Eye (tissue), 1 donor: ENCODE data around the gene AADAT.
"Not testable (repeated sequence)": the region's sequence is repeated elsewhere in the genome, so short reads cannot be mapped to it uniquely, and the experiment has no call there.

Experiments
- DNase-seq: peaks from one replicate; pipeline ENCODE4 v3.0.0-alpha.2; 2015

AADAT gene

DNA sequence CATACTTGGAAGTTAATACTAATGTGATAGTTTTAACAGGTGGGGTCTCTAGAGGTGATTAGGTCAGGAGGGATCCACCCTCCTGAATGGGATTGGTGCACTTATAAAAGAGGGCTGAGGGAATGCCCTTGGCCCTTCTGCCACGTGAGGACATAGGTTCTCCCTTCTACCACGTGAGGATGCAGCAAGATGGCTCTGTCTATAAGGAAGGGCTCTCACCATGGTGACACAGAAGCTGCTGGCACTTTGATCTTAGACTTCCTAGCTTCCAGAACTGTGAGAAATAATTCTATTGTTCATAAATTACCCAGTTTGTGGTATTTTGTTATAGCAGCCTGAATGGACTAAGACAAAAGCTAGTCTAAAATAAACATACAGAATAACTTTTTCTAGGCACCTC, 1.0 kb downstream of the AADAT start:
- DNase-seq = no peak

DNA sequence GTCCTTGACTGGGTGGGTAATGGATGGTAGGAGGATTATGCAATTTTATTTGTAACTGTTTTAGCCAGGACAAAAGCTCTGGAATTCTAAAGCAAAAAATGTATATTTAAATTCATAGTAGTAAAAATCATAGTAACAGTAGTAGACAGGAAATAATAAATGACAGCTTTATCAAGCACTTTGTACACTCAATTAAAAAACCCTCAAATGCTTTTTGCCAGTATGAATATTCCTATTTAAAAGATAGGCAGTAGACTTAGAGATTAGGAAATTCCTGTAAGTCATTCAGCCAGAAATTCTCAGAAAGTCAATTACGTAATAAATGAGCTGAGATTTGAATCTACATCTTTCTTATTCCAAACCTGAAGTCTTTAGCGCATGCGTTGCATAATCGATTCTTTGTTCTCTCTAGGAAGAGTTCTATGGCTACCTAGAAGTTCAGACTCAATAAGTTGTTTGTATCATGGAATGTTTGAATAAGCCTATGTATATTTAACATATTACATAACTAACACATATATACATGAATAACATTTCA, 2.5 kb downstream of the AADAT start:
- DNase-seq = no peak

DNA sequence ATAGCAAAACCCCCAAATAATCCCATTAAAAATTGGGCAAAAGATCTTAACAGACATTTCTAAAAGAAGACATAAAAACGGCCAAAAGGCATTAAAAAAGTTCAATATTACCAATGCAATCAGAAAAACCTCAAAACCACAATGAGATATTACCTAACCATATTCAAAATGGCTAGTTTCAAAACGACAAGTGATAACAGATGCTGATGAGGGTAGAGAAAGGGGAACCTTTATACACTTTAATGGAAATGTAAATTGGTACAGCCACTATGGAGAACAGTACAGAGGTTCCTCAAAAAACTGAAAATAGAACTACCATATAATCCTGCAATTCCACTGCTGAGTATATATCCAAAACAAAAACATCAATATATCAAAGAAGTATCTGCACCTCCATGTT, 6.2 kb downstream of the AADAT start:
- DNase-seq = no peak

DNA sequence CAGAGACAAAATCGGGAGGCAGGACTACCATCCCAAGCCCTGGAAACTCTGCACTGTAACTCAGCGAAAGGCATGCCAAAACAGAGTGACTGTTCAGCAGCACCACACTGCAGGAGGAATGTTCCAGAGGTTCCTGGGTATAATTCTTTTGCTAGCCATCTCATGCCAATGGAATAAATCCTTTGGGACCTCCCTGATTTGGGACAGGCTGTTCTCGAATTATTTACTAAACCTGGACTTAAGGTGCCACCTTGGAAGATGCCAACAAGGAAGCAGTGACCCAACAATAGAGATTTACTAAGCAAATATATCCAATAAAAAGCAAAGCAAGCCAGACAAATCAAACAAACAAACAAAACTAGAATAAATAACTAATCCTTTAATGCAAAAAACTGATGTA, 9.3 kb downstream of the AADAT start:
- DNase-seq = no peak

DNA sequence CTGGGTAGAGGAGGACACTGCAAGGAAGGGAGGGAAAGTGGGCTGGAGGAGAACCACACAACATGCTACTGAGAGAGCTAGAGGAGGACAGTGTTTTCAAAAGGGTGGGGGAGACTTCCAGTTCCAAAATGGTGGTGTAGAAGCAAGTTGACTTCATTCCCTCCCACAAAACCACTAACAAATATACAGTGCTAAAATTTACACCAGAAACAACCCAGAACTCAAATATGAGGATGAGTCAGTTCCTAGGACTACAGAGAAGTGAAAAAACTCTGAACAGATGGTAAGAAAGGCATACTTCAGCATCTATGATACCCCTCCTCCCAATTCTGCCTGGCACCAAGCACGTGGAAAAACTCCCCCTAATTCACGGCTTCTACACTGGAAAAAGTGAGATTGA, 9.8 kb downstream of the AADAT start:
- DNase-seq = no peak

DNA sequence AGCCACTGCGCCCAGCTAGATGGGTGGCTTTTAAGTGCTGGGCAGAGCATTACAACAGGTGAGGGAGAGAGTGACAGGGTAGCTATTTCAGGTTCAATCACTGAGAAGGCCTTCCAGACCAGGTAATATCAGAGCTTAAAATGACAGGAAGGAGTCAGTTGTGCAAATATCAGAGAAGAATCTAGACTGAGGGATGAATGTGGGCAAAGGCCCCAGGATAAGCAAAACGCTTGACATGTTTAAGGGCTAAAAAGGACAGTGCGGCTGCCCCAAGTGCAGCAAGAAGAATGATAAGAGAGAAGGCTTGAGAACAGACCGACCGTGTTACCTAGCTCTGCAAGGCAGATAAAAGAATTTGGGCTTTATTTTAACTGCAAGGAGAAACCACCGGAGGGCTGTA, 18.6 kb downstream of the AADAT start:
- DNase-seq = no peak

DNA sequence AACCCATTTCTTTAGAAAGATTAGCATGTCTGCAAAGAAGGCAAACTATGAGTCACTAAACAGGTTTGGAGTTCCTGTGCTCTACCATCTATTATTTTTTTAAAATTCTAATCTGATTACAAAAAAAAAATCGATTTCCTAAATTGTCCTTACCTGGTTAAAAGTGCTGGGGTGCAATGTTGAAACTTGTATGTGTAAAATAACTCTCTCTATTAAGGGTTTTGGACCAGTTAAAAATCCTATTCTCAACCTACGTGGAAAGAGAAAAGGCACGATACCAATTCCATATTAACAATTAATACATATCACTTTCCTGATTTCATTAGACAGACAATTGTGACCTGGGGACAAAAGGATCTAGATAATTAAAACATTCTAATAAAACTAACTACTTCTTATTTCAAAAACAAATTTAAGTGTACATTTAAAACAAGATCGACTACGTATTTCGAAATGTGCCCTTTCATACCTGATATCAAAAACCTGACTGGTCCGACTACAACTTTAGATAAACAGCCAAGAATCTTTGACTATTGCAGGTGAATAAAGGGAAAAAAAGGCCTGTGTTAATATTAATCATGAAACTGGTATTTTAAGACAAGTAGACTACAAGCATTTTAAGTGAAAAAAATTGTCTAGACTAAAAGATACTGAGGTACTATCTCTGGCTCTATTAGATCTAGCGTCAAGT, 21.2 kb downstream of the AADAT start:
- no peak for DNase-seq

DNA sequence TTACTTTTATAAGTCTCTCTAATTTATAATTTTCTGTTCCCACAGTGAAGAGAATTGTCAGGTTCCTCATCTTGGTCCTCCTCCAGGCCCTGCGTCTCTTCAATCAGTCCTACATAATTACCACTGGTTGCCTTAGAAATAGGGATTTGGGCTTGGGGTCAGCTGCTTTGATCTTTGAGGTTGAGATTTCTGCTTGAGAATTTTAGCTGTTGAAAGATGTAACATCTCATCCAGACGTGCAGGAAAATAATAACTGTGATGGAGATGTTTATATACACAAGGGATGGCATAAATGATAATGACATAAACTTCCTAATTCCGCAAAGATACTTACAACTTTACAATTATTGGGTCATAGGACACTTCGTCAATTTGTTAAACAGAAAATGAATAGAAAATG, 30.3 kb downstream of the AADAT start:
- no peak for DNase-seq

DNA sequence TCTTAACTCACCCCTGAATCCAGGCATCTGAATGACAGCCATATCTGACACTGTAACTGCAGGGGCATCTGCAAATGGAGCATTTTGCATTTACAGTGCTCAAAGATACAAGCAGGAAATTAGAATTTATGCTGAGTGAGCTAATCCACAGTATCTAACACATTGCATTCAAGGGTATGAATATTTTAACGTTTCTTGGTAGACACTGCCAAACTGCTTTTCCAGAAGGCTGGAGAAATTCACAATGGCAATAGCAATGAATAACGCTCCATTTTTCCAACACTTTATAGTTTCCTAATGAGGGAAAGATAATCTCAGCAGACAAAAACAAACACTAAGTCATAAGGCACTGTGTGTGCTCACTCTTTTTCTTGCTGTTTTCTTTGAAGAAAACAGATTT, 30.9 kb downstream of the AADAT start:
- DNase-seq = no peak

DNA sequence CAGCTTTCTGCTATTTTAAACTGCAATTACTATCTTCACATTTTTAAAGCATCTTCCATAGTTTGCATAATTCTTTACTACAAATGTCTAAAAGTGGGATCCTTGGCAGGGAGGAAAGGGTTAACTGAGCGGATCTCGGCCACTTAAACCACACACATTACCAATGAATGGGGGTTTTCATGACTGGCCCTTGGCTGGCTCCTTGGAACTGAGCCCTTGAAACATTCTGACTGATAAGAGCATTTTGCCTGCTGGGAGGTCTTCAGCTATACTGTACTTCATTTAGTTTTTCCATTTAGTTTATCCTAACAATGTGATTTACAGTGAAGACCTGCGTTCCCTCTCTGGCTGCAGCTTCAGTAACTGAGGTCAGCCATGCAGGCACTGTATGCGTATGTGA, 31.9 kb downstream of the AADAT start:
- no peak for DNase-seq

DNA sequence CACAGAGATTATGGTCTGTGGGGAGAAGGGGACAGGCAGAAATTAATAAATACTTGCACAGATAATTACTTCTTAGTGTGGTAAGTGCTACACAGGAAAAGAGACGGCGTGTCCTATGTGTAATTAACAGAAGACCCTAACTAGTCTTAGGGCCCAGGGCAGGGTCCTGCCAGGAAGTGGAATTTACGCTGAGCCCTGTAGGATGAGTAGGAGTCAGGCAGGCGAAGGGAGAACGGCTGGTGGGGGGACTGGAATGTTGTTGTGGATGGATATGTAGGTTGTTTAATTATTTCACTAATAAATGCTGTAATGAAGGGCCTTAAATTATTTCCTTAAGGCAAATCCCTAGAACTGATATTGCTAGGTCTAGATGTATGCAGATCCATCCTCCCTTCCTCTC, 36.8 kb downstream of the AADAT start:
- DNase-seq = no peak

DNA sequence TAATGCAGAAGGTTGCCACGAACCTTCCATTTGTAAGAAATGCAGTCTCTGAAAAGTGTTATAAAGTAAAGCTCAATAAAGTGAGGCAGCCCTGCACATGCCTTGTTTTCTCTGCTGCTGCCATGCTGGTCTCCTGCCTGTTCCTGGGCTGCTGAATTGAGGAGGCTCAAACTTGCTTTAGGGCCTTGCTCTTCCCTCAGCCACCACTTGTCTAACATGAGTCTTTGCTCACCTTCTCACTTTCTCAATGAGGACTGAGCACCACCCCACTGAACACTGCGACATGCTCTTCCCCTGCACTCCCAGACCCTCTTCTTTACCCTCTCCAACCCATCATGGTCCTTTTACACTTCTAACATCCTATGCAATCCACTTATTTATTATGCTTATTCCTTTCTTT, 38.4 kb downstream of the AADAT start:
- DNase-seq = no peak

DNA sequence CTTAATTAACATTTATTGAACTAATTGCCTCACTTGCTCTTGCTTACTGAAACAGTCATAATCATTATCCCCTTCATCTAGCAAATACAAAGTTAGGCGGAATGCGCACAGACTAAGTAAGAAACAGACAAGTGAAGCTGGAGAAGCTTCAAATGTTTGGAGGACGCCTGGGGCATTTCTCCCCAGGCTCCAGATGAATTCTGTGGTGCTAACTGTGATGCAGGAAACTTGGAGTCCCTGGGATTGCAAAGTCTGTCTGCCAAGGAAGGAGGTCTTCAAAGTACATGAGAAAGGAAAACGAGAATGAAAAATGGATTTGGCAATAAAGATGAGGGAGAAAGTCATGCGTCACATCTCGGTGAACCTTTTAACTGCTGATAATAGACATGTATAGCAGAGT, 40.0 kb downstream of the AADAT start:
- no peak for DNase-seq

DNA sequence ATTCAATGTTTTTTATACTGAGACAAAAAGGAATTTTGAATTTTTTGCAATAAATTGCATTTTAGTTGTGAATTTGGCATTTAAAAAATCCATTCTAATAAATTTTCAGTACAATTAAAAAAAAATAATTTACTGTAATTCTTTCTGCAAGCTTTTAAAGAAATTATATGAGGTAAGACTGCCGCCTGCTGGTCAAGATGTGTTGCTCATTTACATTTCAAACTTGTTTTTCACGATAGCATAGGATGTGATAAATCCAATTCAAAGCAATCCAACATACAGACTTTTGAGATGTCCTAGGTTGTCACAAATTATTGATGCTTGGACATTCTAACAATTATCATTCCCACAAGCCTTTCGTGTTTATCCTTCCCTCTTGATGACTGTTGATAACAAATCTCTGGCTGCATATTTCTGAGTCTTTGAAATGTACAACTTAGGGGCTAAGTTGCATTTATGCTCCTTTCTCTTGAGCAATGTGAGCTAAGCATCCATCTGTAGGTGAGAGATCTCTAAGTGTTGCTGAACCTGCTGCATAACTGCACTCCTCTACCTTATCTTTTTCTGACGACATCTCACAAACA, 41.9 kb downstream of the AADAT start:
- DNase-seq = peak; percentile 86

DNA sequence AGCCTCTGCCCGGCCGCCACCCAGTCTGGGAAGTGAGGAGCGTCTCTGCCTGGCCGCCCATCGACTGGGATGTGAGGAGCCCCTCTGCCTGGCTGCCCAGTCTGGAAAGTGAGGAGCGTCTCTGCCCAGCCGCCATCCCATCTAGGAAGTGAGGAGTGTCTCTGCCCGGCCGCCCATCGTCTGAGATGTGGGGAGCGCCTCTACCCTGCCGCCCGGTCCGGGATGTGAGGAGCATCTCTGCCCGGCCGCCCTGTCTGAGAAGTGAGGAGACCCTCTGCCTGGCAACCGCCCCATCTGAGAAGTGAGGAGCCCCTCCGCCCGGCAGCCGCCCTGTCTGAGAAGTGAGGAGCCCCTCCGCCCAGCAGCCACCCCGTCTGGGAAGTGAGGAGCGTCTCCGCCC, 43.6 kb downstream of the AADAT start:
- DNase-seq = not testable (repeated sequence)

DNA sequence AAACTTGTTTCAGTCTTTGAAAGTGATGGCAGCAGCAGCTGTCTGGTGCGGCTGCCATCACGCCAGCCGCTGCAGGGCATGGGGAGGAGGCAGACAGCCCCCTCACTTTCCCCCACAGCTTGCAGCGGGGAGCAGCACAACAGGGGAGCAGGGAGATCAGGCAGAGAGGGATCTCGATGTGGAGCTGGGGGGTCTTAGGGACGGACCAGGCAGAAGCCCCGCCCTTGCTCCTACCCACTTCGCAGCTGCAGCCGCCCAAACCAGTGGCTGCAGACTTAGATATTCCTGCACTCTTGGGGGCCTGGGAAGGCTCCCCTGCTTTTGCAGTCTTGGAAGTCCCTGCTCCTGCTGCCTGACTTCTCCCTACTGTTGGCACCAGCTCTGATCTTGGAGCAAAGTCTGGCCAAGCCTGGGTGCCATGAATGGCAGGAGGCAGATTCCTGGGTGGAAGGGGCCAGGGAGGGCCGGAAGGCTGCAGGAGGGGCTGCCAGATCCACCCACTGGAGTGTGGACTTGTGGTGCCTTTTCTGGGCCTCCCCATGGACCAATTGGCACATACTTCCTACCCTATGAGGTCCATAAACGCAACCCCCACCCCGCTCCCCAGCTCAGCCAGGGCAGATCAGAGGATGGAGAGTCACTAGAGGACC, 49.6 kb downstream of the AADAT start:
- DNase-seq = no peak

DNA sequence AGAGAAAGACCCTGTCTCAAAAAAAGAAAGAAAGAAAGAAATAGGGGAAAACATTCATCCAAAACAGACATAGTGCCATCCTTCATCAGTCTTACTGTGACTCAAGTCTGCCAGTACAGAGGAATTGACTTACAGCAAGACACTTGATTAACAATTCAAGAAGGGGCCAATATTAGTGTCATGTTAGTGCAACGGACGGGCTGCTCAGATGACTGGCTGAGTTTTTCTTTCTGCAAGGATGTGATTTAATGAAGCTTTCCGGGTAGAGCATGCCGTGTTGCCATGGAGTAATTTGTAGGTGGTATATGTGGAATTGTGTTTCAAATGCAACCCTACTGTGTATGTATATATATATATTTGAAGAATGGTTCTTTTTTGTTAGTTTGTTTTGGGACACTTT, 51.0 kb downstream of the AADAT start:
- no peak for DNase-seq

DNA sequence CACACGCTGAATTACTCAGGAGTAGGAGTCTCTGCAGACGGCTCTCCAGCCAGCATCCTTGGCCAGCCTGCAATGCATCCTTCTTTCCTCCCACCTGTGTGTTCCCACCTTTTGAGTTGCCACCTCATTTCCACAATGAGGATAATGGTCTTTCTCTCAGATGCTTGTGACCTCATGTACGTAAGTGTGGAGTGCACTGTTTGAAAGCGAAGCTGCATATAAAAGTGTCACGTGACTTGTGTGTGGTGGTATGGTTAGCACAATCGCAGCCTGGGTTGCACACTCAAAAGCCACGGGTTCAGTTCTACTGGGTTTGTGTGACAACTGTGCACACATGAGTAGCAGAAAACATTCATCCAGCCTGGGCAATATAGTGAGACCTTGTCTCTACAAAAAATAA, 51.5 kb downstream of the AADAT start:
- no peak for DNase-seq

DNA sequence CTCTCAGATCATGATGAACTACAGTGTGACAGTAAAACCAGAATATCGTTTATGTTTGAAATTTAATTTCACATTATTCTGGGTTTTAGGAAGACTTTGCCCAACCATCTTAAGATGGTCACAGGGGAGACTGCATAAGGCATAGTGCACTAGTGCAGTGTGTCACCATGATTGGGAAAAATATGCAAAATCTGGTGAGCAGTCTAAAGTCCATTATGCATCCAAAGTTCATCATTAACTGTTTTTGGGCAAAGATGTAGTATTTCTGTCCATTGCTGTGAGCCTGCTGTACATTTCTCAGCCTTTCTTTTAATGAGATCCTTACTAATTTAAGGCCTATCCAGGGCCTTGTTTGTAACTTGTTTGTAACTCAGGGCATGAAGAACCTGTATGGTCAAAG, 52.3 kb downstream of the AADAT start:
- DNase-seq = no peak

DNA sequence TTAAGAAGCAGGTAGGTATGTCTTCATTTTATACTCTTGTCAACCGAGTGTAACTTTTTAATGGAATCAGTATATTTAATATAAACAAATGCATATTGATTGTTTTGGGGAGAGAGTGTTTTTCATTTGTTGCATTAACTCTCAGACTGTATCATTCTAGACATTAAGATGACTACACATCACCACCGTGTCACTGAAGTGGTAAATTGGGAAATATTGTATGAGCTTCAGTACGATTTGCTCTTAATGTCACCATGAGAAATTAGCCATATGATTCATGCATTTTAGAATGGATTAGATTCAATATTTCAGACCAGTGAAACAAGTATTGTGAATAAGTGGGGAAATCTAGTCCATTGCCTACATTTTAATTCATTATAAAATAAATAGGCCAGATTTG, 53.9 kb downstream of the AADAT start:
- no peak for DNase-seq

DNA sequence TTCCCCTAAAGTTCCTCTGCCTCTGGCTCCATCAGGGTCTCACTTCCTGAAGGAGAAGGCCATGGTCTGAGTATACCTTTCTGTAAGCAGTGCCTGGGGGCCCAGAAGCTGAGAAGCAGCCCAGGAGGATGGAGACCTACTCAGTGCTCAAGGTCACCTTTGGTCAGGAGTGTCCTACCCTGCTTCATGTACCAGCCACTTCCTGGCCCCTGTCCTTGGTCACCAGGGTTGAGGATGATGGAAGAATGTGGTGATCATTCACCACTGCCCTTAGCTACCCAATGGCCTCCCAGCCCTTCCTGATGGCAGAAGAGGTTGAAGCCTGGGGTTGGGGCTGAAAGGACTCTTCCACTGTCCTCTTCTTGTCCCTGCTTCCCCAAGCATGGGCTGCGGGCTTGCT, 54.5 kb downstream of the AADAT start:
- no peak for DNase-seq

DNA sequence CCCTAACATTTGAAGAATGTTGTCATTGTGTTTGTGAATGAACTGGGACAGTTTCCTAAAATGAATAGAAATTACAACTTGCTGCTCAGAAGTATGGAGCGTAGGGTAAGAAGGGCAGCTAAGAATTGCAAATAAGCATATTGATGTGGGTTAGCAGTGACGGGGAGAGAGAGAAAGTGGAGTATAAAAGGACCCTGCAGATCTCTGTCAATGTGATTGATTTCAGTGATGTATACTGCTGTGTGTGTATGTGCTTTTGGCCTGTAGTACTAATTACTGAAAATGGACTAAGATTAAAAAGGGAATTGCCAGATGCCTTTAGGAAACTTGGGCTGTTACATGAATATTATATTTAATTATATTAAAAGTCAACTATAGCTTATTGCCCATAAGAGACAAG, 55.8 kb downstream of the AADAT start:
- DNase-seq = no peak

DNA sequence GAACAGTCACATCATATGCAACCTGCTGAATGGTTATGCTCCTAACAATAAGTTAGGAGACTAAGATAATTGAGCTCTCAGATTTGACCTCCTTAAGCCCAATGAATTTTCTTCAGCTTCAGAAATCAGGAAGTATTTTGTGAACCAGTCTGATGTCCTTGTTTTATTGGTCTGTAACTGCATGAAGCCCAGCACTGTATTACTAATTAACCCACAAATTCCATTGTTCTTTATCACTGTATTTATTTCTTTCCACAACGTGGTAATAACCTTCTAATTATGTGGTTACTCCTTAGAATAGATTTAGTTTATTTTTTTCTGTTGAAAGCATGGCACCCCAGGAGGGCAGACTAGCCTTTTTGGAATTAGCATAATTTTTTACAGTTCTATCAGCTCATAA, 59.6 kb downstream of the AADAT start:
- DNase-seq = no peak

DNA sequence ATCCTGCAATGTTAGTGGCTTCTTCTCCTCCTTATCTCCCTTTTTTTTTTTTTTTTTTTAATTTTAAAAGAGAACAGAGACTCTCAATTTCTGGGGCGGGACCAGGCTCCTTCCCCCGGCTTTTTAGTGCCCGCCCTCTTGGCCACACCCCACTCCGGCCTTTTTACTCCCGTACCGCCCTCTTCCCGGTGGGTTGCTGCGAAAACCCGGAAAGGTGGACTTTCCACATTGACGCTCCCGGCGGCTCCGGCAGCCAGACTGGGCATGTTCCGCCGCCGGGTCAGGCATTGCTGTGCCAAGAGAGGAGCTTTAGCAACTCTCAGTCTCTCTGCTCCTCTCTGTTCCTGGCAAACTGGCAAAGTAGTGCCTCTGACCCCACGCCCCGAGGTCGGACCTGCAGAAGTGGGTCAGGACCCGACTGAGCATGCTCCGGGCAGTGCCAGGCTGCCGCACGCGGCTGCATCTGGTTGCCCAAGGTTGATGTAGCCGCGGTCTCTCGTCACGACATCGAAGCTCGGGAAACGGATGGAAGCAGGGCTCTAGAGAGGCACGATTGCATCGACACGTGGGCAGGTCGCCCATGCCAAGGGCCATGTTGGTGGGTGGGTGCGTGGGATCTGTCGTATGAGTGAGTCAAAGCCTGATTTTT, 62.5 kb downstream of the AADAT start:
- peak; percentile 99 for DNase-seq
